ENCODE data around the gene AK9.

Gene AK9

GRCh38 chr6:109478222-109478805, 212.7 kb downstream of the AK9 start:
- DNase-seq (ENCODE audit: insufficient read length, low spot score) (no peak), FAIRE-seq (no peak)
- TF ChIP-seq, protein P1, sequence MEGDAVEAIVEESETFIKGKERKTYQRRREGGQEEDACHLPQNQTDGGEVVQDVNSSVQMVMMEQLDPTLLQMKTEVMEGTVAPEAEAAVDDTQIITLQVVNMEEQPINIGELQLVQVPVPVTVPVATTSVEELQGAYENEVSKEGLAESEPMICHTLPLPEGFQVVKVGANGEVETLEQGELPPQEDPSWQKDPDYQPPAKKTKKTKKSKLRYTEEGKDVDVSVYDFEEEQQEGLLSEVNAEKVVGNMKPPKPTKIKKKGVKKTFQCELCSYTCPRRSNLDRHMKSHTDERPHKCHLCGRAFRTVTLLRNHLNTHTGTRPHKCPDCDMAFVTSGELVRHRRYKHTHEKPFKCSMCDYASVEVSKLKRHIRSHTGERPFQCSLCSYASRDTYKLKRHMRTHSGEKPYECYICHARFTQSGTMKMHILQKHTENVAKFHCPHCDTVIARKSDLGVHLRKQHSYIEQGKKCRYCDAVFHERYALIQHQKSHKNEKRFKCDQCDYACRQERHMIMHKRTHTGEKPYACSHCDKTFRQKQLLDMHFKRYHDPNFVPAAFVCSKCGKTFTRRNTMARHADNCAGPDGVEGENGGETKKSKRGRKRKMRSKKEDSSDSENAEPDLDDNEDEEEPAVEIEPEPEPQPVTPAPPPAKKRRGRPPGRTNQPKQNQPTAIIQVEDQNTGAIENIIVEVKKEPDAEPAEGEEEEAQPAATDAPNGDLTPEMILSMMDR (IDR thresholded peaks at IDR 0.05; ENCODE audit: insufficient read depth, missing control alignments) = no peak

DNA sequence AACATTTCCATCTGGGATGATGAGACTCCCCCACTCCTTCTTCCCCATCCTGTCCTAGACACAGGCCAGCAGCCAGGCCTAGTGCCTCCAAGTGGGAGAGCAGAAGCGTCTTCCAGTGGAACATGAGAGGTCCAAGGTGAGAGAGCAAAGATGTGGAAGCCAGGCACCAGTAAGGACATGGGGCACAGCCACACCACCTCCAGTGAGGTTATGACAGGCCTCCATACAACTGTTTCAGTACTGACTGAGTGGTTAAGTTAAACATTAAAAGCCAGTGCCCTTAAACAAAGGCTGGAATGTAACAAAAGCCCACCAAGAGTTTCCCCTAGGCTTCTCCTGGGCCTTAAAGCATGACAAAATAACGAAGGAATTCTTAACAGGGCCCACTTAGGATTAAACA, 213.3 kb downstream of the AK9 start:
- FAIRE-seq (no peak), DNase-seq (ENCODE audit: insufficient read length, low spot score) (no peak)
- TF ChIP-seq, protein P1 (IDR thresholded peaks at IDR 0.05; ENCODE audit: insufficient read depth, missing control alignments) = no peak

GRCh38 chr6:109477184-109477583, 213.8 kb downstream of the AK9 start:
- FAIRE-seq (no peak), DNase-seq (ENCODE audit: insufficient read length, low spot score) (no peak)
- TF ChIP-seq, protein P1 (IDR thresholded peaks at IDR 0.05; ENCODE audit: insufficient read depth, missing control alignments) = no peak

- no peak for DNase-seq (ENCODE audit: insufficient read length, low spot score)
- FAIRE-seq = no peak
- TF ChIP-seq, protein P1 (IDR thresholded peaks at IDR 0.05; ENCODE audit: insufficient read depth, missing control alignments) = no peak
These were observed 215.4 kb downstream of the AK9 start for GRCh38 chr6:109475625-109476024.

- TF ChIP-seq, protein P1 (IDR thresholded peaks at IDR 0.05; ENCODE audit: insufficient read depth, missing control alignments) = no peak
- no peak for DNase-seq (ENCODE audit: insufficient read length, low spot score)
- no peak for FAIRE-seq
These were observed 216.0 kb downstream of the AK9 start for GRCh38 chr6:109474995-109475394.

DNA sequence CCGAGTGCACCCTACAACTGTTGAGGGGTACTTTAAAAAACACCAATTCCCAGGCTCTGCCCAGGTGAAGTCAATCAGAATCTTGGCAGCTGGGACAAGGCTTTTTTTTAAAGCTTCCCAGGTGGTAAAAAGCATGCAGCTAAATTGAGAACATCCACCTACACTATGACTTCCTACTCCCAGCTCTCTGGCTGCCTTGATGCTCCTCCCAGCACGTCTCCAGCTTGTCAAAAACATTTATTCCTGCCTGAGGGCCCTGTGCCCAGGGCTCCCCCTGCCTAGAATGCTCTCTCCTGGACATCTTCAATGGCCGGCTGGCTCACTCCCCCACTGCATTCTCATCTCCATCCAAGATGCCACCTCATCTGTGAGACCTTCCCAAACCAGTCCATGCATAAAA, 217.9 kb downstream of the AK9 start:
- TF ChIP-seq, protein P1 (IDR thresholded peaks at IDR 0.05; ENCODE audit: insufficient read depth, missing control alignments) = no peak
- DNase-seq (ENCODE audit: insufficient read length, low spot score) (no peak), FAIRE-seq (no peak)

DNA sequence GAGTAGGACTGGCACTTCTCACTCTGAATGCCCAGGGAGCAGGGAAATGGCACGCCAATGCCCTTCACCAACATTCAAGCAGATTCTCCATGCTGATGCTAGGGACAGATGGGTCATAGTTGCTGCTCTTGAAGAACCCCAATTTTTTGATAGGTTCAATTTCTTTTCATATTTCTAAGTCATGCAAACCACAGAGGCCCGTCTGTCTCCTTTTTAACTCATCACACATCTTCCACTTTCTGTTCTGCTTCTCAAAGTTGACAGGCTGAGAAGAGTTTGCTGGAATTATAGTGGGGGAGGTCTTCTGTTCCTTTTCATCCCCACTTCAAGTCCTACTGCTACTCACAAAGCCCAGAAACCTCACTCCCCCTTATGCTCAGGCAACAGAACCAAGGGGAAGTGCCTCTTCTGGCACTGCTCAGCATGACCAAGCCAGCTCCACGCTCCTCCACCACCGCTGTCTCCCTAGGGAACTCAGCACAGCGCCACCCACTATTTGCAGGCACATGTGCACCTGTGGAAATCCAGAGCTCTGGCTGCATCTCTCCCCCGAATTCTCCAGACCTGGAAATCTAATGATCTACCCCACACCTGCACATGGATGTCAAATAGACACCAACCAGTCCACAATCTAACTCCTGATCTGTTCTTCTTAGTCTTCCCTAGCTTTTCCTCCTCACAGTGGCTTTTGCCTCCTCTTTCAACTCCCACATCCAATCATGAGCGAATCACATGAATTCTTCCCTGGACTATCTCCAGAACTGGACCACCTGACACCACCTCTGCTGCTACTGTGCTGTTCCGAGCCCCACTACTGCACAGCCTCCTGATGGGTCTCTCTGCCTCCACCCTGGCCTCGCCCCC, 218.6 kb downstream of the AK9 start:
- DNase-seq (ENCODE audit: insufficient read length, low spot score) (no peak), FAIRE-seq (no peak)
- TF ChIP-seq, protein P1 (IDR thresholded peaks at IDR 0.05; ENCODE audit: insufficient read depth, missing control alignments) = no peak
